Liver (tissue), 9 donors: ENCODE measurements around the gene SLC25A21. TPM values are rescaled to one million over a fixed set of nuclear protein-coding genes. Genes with fewer than 3 reads are reported as not detected.

Source experiments
- DNase-seq: peaks from one replicate; pipeline ENCODE4 v3.0.0-alpha.2; 2017; ENCODE audit warnings: low spot score
- H3K27ac ChIP-seq, 2 donors: one replicate each; pipeline ENCODE4 v1.7.0; 2013; ENCODE audit warnings: inconsistent platforms in 2 of 2, low read length in 2 of 2, control low read depth in 1 of 2, low read depth in 1 of 2, mild to moderate bottlenecking in 1 of 2
- H3K27me3 ChIP-seq, 4 donors: one replicate each; pipeline versions ENCODE4 v1.6.1 to v1.7.0; 2013; ENCODE audit warnings: low read length in 3 of 4, inconsistent platforms in 1 of 4, mild to moderate bottlenecking in 1 of 4, moderate library complexity in 1 of 4; ENCODE audit not compliant: control insufficient read depth in 4 of 4, insufficient read depth in 4 of 4
- H3K36me3 ChIP-seq, 4 donors: one replicate each; pipeline versions ENCODE4 v1.6.1 to v1.7.0; 2013; ENCODE audit warnings: low read length in 3 of 4, mild to moderate bottlenecking in 3 of 4, low read depth in 1 of 4, moderate library complexity in 1 of 4; ENCODE audit not compliant: control insufficient read depth in 4 of 4, insufficient read depth in 3 of 4
- H3K4me1 ChIP-seq, 4 donors: one replicate each; pipeline versions ENCODE4 v1.6.1 to v1.7.0; 2013; ENCODE audit warnings: low read length in 3 of 4, mild to moderate bottlenecking in 3 of 4, moderate library complexity in 1 of 4; ENCODE audit not compliant: control insufficient read depth in 4 of 4, insufficient read depth in 4 of 4
- H3K4me3 ChIP-seq, 3 donors: one replicate each; pipeline versions ENCODE4 v1.6.1 to v1.7.0; 2013; ENCODE audit warnings: low read length in 3 of 3, control low read depth in 1 of 3, low read depth in 1 of 3, mild to moderate bottlenecking in 1 of 3
- H3K9ac ChIP-seq, 2 donors: one replicate each; pipeline ENCODE4 v1.7.0; 2013; ENCODE audit warnings: low read length in 2 of 2, mild to moderate bottlenecking in 2 of 2, moderate library complexity in 2 of 2, control low read depth in 1 of 2, low read depth in 1 of 2
- H3K9me3 ChIP-seq, 4 donors: one replicate each; pipeline versions ENCODE4 v1.6.1 to v1.7.0; 2013; ENCODE audit warnings: low read length in 3 of 4; ENCODE audit not compliant: control insufficient read depth in 4 of 4
- CTCF ChIP-seq: fragments of 150-350 bp; IDR thresholded peaks from 2 replicates; pipeline ENCODE4 v1.5.1; 2017; ENCODE audit warnings: improper control_type of control experiment, low read depth, low read length; ENCODE audit not compliant: missing input control
- EGR1 ChIP-seq, 2 donors: IDR thresholded peaks; 2 replicates each; pipeline ENCODE4 v1.6.1; 2016 to 2018; ENCODE audit warnings: antibody characterized with exemption in 2 of 2, low read depth in 2 of 2
- FOXA1 ChIP-seq: IDR thresholded peaks from 2 replicates; pipeline ENCODE4 v1.6.1; 2016; ENCODE audit warnings: antibody characterized with exemption
- FOXA2 ChIP-seq: IDR thresholded peaks from 2 replicates; pipeline ENCODE4 v1.6.1; 2016; ENCODE audit warnings: antibody characterized with exemption
- GABPA ChIP-seq, 2 donors: IDR thresholded peaks in 1 of 2; conservative IDR thresholded peaks in 1 of 2; 2 replicates each; pipeline ENCODE4 v1.6.1; 2016; ENCODE audit warnings: antibody characterized with exemption in 2 of 2, mild to moderate bottlenecking in 1 of 2, moderate library complexity in 1 of 2
- HNF4A ChIP-seq, 2 donors: conservative IDR thresholded peaks; 2 replicates each; pipeline ENCODE4 v1.6.1; 2016; ENCODE audit warnings: antibody characterized with exemption in 2 of 2, mild to moderate bottlenecking in 2 of 2
- HNF4G ChIP-seq: IDR thresholded peaks from 2 replicates; pipeline ENCODE4 v1.6.1; 2016; ENCODE audit warnings: antibody characterized with exemption
- JUND ChIP-seq, 2 donors: IDR thresholded peaks; 2 replicates each; pipeline ENCODE4 v1.6.1; 2016; ENCODE audit warnings: antibody characterized with exemption in 2 of 2
- MAX ChIP-seq: IDR thresholded peaks from 2 replicates; pipeline ENCODE4 v1.6.1; 2016; ENCODE audit warnings: antibody characterized with exemption
- NR2F2 ChIP-seq: IDR thresholded peaks from 2 replicates; pipeline ENCODE4 v1.6.1; 2016; ENCODE audit warnings: antibody characterized with exemption
- RAD21 ChIP-seq, 2 donors: IDR thresholded peaks; 2 replicates each; pipeline ENCODE4 v1.6.1; 2016; ENCODE audit warnings: antibody characterized with exemption in 2 of 2, mild to moderate bottlenecking in 2 of 2
- REST ChIP-seq: IDR thresholded peaks from 2 replicates; pipeline ENCODE4 v1.6.1; 2016; ENCODE audit warnings: antibody characterized with exemption, mild to moderate bottlenecking
- RXRA ChIP-seq, 2 donors: IDR thresholded peaks; 2 replicates each; pipeline ENCODE4 v1.6.1; 2017 to 2018; ENCODE audit warnings: antibody characterized with exemption in 2 of 2, mild to moderate bottlenecking in 1 of 2
- SP1 ChIP-seq: IDR thresholded peaks from 2 replicates; pipeline ENCODE4 v1.6.1; 2018; ENCODE audit warnings: antibody characterized with exemption, mild to moderate bottlenecking
- TAF1 ChIP-seq: conservative IDR thresholded peaks from 2 replicates; pipeline ENCODE4 v1.6.1; 2016; ENCODE audit warnings: antibody characterized with exemption, mild to moderate bottlenecking
- YY1 ChIP-seq: IDR thresholded peaks from 2 replicates; pipeline ENCODE4 v1.6.1; 2016; ENCODE audit warnings: antibody characterized with exemption, mild to moderate bottlenecking
- ZBTB33 ChIP-seq: IDR thresholded peaks from 2 replicates; pipeline ENCODE4 v1.6.1; 2016; ENCODE audit warnings: antibody characterized with exemption
- WGBS: extraction: QIAGEN DNeasy Blood & Tissue Kit; methylation state at CpG from one replicate; pipeline ENCODE4 v1.1.7; 2013; 5-methylcytosine and 5-hydroxymethylcytosine counted together
- polyA plus RNA-seq, 2 donors: library from polyadenylated mRNA; stranded (reverse) in 1 of 2; unstranded in 1 of 2; fragments of 200-250 nt in 1 of 2; fragments of >200 nt in 1 of 2; fragmentation: Nextera tagmentation in 1 of 2; extraction: Ambion mirVana in 1 of 2; gene quantifications; one replicate each; pipeline versions ENCODE4 v1.2.1 to v1.2.3, GENCODE V29; 2013 to 2015
- total RNA-seq, 2 donors: library from RNA; depleted of rRNA; stranded (reverse); fragments of >200 nt; gene quantifications; one replicate each; pipeline ENCODE4 v1.2.3, GENCODE V29; 2014
- TF ChIP-seq, protein P1 (sequence below): IDR thresholded peaks from 2 replicates; pipeline ENCODE4 v1.6.1; 2016; ENCODE audit warnings: antibody characterized with exemption
- donor health status: healthy.
- donor health status: healthy.
- donor health status: healthy.
- donor health status: healthy.
- donor health status: healthy.

The SLC25A21 gene
- total RNA-seq (10 to 100 TPM in 1 of 2 donors, under 1 TPM in 1; 0.17 to 24.3 TPM), polyA plus RNA-seq (under 1 TPM; 0.13 to 0.29 TPM)

- H3K9me3 ChIP-seq = no peaks in the 10 kb centered on the region
- TF ChIP-seq JUND (IDR thresholded peaks at IDR 0.05) (peak in 1 of 2 donors; percentile 24), TAF1 (peak; percentile 68), SP1 (no peak), CTCF (no peak), NR2F2 (no peak), YY1 (peak; percentile 92), HNF4A (conservative IDR thresholded peaks at IDR 0.05) (peak; percentile 10 to 17), MAX (peak; percentile 28), GABPA (IDR thresholded peaks at IDR 0.05 in 1 of 2, conservative IDR thresholded peaks at IDR 0.05 in 1 of 2) (no peak), RAD21 (IDR thresholded peaks at IDR 0.05) (peak in 1 of 2 donors; percentile 5), FOXA2 (no peak), HNF4G (no peak), EGR1 (IDR thresholded peaks at IDR 0.05; ENCODE audit: low read depth in 2 of 2) (no peak), RXRA (IDR thresholded peaks at IDR 0.05) (no peak), ZBTB33 (peak; percentile 84), FOXA1 (no peak), REST (peak; percentile 71)
- TF ChIP-seq, protein P1, sequence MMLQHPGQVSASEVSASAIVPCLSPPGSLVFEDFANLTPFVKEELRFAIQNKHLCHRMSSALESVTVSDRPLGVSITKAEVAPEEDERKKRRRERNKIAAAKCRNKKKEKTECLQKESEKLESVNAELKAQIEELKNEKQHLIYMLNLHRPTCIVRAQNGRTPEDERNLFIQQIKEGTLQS = no peak
- H3K4me3 ChIP-seq = peak within 1 kb of the TSS; percentile 58 to 96 (median 91)
- DNase-seq = peak; percentile 80
- no peaks in the 10 kb centered on the region for H3K36me3 ChIP-seq
- H3K4me1 ChIP-seq = peaks cover 0 to 15% (median 7%) of the 10 kb centered on the region in 4 donors
- 2% methylated on average over 66 of the region's 66 CpGs for WGBS
- H3K27me3 ChIP-seq = no peaks in the 10 kb centered on the region
- peak within 1 kb of the TSS; percentile 81 to 88 for H3K9ac ChIP-seq
- peak within 1 kb of the TSS; percentile 79 to 86 for H3K27ac ChIP-seq
Measured at GRCh38 chr14:37172024-37172869, at the start of gene SLC25A21. Gene SLC25A21, minus strand, starts transcription at chr14:37172606.
